ENCODE measurements around the gene RBM18.

The RBM18 gene

DNA sequence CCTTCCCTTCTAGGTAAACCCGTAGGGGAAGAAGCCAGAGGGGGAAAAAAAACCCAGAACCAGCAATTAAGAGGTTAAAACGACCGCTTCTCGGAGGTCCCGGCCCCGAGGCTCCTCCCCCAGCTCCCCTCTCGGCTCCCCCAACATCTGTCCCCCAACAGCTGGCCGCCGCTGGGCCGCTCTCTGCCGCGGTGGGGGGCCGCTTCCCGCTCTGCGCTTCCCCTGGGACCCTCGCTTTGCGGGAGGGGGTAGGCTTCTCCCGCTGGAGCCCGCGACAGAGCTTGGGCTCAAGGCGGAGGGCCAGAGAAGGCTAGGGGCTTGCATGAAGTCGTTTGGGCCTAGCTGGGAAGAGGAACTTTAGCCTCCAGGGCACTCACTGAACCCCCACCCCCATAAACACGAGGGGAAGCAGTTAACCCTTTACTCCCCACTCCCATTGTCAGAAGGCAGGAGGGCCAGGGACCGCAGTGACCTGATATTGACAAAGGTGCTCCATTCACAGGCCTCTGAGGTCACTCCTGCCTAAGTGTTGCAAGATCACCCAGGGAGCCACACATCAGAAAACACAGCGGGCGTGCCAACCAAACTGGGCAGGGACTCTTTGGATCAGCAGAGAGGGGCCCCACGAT lies 43.3 kb downstream of the RBM18 start:
- no peak for DNase-seq (ENCODE audit: low read depth in 3 of 3)

- DNase-seq (ENCODE audit: low read depth in 3 of 3) = no peak
Measured at GRCh38 chr9:122220673-122221182, 43.9 kb downstream of the RBM18 start.

GRCh38 chr9:122219856-122220672 lies 44.6 kb downstream of the RBM18 start:
- DNase-seq (ENCODE audit: low read depth in 3 of 3) = no peak

GRCh38 chr9:122218935-122219855 lies 45.4 kb downstream of the RBM18 start:
- no peak for DNase-seq (ENCODE audit: low read depth in 3 of 3)

GRCh38 chr9:122218071-122218934 lies 46.3 kb downstream of the RBM18 start:
- no peak for DNase-seq (ENCODE audit: low read depth in 3 of 3)

DNA sequence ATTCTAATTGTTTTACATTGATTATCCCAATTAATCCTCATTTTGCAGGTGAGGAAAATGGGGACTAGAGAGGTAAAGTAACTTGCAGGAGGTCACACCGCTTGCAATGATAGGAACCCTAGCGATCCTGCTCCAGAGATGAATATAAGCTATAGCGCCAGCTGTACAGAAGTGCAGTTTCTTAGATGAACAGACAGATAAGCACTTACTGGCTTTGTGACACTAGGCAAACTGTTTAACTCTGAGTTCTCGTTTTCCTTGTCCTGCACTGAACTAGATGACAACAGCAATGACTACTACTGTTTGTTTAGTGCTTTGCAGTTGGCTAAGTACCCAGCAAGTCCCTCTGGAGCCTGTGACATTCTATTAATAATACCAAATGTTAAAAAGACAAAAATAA lies 47.0 kb downstream of the RBM18 start:
- no peak for DNase-seq (ENCODE audit: low read depth in 3 of 3)

GRCh38 chr9:122216798-122217418 lies 47.7 kb downstream of the RBM18 start:
- no peak for DNase-seq (ENCODE audit: low read depth in 3 of 3)

- no peak for DNase-seq (ENCODE audit: low read depth in 3 of 3)
Measured at GRCh38 chr9:122216138-122216797, 48.4 kb downstream of the RBM18 start.

DNA sequence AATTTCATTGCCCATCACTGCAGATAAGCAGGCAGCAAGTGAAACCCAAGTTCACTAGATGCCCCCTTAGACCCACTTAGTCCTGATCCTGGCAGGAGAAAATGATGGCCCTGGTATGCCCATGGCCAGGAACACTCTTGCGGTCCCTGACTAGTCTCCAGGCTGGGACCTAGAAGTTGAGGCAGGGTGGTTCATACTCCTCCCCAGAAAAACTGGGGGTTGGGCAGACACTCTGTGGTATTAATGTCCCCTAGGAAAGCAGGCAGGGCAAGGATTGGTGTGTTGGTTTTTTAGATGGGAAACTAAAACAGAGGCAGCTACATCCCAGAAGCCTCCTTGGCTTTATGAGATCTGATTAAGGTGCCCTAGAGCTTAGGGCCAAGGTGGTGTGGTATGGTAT lies 49.0 kb downstream of the RBM18 start:
- no peak for DNase-seq (ENCODE audit: low read depth in 3 of 3)

DNA sequence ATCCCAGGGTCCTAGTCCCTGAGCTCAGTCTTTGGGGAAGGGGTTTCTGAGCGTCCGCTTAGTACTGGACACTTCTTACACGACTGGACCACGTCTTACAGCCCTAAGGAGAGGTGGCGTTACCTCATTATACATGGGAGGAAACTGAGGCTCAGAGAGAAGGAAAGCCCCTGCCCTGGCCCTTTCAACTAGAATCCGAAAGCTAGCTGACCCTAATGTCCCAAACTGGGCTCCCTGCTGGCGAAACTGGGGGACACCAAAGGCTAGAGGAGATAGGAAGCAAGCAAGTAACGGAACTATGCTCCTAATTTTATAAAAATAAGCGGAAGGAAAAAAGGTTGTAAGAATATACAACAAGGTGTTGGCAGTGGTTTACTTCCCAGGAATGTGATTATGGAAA lies 50.1 kb downstream of the RBM18 start:
- no peak for DNase-seq (ENCODE audit: low read depth in 3 of 3)

- peak; percentile 16 to 48 (median 41) for DNase-seq (ENCODE audit: low read depth in 3 of 3)
Measured at GRCh38 chr9:122213589-122214413, 50.8 kb downstream of the RBM18 start.

GRCh38 chr9:122213102-122213588 lies 51.5 kb downstream of the RBM18 start:
- DNase-seq (ENCODE audit: low read depth in 3 of 3) = no peak

DNA sequence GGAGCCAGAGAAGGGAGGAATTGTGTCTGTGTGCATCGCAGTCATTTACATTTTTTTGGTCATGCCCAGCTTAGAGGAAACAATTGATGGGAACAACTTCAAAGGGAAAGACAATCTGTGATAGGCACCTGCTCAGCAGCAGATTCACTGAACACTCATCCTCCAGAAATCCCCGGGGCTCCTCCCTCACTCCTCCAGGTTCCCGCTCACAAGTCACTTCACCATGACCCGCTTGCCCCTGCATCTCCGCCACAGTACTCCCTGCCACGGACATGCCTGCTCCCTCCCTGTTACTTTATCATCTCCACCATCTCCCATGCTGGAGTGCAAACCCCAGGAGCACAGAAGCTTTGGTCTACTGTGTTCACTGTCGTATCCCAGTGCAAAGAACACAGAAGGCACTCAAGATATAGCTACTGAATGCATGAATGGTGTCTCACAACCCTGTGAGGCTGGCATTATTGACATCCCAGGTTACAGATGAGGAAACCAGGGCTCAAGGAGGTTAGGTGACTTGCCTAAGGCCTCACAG lies 52.1 kb downstream of the RBM18 start:
- no peak for DNase-seq (ENCODE audit: low read depth in 3 of 3)

DNA sequence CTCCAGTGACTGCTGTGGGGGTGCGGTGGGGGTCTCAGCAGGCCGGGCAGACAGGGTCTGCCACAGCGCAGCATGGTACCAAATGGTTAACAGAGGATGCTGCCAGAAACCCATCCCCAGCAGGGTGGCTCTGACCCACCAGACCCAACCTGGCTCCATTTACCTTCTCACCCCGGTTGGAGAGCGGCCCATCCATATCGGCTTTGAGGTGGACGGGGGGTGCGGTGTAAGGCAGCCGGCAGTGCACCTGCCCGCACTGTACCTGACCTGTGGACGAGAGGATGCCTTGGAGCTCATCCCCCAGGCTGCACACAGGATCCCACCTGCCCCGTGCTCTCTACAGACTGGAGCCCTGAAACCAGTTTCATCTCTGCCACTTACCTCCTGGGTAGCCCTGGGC lies 55.2 kb downstream of the RBM18 start:
- DNase-seq (ENCODE audit: low read depth in 3 of 3) = no peak

GRCh38 chr9:122207096-122207495 lies 57.5 kb downstream of the RBM18 start:
- no peak for DNase-seq (ENCODE audit: low read depth in 3 of 3)

DNA sequence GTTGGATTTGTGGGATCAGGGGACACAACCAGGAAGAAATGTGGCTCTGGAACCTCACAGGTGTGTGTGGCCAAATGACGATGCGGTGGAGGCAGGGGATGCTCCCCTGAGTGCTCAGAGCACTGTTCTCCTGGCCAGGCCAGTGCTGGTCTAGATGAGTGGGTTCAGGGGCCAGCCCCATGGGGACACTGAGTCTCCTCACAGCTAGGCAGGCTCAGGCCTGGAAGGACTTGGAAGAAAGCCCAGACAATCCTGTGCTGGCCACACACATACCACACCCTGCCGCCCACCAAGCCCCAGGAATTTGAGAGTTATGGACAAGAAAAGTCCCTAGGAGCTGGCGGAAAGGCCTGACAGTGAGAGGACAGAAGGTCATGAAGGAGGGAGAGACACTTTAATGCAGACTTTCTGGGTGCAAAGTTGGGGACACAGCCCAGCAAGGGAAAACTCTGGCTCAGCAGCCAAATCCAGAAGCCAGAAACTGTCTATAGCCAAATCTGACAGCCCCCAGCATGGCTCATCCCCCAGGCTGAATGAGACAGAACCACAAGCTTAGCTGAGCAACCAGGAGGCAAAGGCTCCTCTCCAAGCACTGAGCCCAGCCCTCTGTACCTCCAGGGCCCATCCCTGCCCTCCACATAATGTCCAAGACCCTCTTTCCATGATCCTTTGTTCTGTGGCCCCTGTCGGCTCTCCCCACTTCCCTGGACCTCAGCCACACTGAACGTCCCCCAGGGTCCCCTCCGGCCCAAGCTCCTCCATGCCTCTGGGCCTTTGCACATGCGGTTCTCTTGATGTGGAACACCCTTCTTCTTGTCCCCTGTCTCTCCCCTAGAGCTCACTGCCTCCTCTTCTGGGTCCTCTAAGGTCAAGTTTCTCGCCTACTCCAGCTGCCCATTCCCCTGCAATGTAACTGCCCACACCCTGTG lies 58.3 kb downstream of the RBM18 start:
- DNase-seq (ENCODE audit: low read depth in 3 of 3) = no peak

GRCh38 chr9:122205176-122205575 lies 59.5 kb downstream of the RBM18 start:
- DNase-seq (ENCODE audit: low read depth in 3 of 3) = no peak

DNA sequence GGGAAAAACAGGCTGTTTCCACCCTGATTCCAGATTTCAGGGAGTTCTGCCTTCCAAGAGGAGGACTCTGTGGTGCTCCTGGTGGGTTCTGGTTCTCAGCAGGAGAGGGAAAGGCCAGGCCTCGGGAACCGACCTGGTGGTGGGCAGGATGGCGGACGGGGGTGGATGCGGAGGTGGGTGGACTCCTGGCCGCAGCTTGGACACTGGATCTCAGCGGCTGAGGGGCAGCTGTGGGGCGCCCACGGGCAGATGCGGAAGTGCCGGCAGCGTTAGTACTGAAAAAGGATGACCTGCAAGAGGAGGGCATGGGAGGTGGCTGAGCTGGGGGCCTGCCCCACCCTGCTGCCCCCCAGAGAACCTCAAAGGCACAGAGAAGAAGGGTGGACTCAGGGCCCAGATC lies 60.1 kb downstream of the RBM18 start:
- no peak for DNase-seq (ENCODE audit: low read depth in 3 of 3)
